NCI-H2029 treated with DMSO at 0.1 percent for 48 hours (cell line): Measurements from ENCODE around the gene AP3D1.

ENCODE experiments used
- DNase-seq: peaks from one replicate; lab custom pipeline; 2025; lab: John Stamatoyannopoulos, UW

AP3D1 gene

GRCh38 chr19:2126879-2127518 is 24.4 kb downstream of the AP3D1 start:
- DNase-seq: no peak

GRCh38 chr19:2123682-2124387 is 27.5 kb downstream of the AP3D1 start:
- DNase-seq: no peak

GRCh38 chr19:2122982-2123381 is 28.4 kb downstream of the AP3D1 start:
- no peak for DNase-seq

GRCh38 chr19:2122251-2122650 is 29.1 kb downstream of the AP3D1 start:
- no peak for DNase-seq

- DNase-seq: no peak
Observed at GRCh38 chr19:2121416-2122051, 29.8 kb downstream of the AP3D1 start.

DNA sequence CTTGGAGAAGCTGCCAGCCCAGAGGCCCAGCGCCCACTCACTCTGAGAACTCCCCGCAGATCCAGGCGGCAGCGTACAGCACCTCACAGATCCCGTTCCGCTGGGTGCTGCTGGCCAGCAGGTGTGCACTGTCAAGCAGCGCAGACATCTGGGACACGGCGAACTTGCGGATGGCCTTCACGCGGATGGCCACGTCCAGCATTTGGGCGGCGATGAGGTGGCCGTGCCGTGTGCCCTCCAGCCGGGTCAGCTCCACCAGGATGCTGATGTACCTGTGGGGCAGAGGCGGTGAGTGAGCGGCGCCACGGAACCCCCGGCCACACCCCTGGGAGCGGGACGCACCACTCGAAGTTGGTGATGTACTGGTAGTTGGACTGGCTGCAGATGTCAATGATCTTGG is 30.5 kb downstream of the AP3D1 start:
- DNase-seq: no peak

- DNase-seq: no peak
Observed at GRCh38 chr19:2119921-2120785, 31.2 kb downstream of the AP3D1 start.

GRCh38 chr19:2118438-2118837 is 32.9 kb downstream of the AP3D1 start:
- no peak for DNase-seq

- DNase-seq: no peak
Observed at GRCh38 chr19:2117215-2117960, 34.0 kb downstream of the AP3D1 start.

DNA sequence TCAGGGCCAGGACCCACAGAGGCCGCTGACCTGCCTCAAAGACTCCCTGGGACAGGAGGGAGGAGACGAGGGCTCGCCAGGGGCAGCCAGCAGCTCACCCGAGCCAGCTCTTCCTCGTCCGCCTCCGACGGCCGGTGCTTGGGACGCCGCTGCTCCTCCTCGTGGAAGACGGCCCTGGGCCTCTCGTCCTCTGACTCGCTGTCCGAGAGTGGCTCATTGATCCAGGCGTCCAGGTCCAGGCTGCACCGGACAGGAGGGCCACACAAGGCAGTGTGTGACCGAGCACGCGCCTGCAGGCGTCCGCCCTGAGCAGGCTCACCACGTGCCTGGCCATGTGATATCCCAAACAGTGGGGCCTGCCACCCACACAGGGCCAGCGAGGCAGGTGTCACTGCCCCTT is 34.9 kb downstream of the AP3D1 start:
- DNase-seq: no peak

GRCh38 chr19:2115911-2116426 is 35.4 kb downstream of the AP3D1 start:
- DNase-seq: no peak

DNA sequence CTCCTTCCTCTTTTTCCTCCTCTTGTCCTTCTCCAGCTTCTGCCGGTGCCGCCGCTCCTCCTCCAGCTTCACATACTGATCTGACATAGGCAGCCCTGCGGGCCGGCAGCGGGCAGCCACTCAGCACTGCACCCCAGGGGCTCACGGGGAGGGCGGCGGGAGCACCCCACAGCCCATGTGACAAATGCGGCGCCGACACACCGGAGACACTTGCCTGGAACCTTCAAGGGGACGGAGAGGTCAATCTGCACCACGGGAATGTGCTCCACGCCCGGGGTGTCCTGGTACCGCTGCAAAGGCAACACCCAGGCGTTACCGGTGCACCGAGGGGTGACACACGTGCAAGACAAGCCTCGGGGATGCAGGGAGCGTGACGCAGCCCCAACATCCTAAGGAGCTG is 36.0 kb downstream of the AP3D1 start:
- no peak for DNase-seq

- no peak for DNase-seq
Observed at GRCh38 chr19:2114821-2115220, 36.5 kb downstream of the AP3D1 start.

DNA sequence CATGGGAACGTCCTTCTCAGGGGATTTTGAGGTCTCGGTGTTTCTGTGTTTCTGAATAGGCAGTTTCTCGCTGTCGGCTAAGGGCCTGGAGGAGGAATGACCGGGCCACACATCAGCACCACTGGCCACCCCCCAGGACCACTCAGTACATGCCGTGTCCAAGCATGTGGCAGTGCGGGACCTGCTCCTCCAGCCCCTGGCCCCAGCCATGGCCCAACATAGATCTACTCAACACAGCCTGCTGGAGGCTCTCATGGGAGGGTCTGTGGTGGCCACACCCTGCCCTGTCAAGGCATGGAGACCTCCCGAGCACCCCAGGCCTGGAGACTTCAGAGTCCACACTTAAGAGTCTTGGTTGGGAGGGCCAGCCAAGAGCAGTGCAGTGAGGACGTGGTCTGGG is 37.1 kb downstream of the AP3D1 start:
- DNase-seq: no peak

DNA sequence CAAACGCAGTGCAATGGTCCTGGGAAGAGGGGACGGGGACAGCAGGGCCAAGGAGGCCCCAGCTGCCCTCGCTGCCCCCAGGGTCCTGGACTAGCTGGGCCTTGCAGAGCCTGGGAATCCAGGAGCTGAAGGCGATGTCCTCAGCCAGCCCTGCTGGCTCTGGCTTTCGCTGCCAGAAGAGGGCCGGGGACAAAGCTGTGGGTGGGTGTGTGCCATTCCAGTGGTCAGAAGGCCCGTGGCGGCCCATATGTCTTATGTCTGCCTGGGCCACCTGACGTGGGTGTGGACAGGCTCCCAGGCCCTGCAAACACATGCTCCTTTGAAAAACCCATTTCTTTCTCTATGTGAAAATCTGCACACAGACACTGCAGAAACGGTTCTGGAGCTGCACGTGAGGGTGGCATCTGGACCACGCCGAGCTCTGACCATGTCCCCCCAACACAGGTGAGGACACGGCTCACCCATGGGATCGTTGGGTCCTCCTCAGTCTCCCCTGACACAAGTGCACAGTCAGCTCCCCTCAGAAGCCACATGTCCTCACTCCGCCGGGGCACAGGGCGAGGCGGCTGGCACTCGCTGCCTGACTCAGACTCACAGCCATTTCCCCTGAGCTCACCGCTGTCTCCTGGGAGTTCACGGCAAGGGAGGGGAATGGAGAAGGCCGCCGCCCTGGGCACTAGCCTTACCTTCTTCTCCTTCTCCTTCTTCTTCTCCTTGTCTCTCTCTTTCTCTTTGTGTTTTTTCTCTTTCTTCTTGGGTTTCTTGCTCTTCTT is 37.7 kb downstream of the AP3D1 start:
- no peak for DNase-seq

- DNase-seq: no peak
Observed at GRCh38 chr19:2112516-2113320, 38.6 kb downstream of the AP3D1 start.

DNA sequence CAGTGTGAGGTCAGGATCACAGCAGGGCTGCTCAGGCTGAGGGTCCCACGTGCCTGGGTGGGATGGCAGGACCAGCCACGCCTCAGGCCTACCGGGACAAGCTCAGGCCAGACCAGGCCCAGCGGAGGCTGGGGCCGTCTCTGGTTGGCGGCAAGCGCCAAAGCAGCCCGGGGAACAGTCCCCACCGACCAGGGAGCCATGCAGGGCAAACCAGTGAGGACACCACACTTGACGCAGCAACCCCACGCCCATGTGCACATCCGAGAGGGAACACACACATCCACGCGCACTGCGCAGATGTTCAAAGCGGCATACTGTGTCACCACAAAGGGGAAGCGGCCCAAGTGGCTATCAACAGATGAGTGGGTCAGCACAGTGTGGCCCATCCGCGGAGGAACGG is 39.5 kb downstream of the AP3D1 start:
- DNase-seq: no peak

- DNase-seq: no peak
Observed at GRCh38 chr19:2111425-2111824, 39.9 kb downstream of the AP3D1 start.

GRCh38 chr19:2110822-2111221 is 40.5 kb downstream of the AP3D1 start:
- no peak for DNase-seq
